GM18511 (cell line): ENCODE results near the gene CD48.
"Not testable (repeated sequence)": the region's sequence is repeated elsewhere in the genome, so short reads cannot be mapped to it uniquely, and the experiment has no call there.

ENCODE experiments used
- ATAC-seq: cut with Tn5 transposase; IDR thresholded peaks from one replicate; pipeline ENCODE4 v1.9.1; 2021; ENCODE audit warnings: mild to moderate bottlenecking, moderate library complexity; ENCODE audit not compliant: unreplicated experiment

CD48 gene

GRCh38 chr1:160658162-160658813 is 53.3 kb downstream of the CD48 start:
- ATAC-seq: no peak

- ATAC-seq: no peak
Observed at GRCh38 chr1:160657250-160657781, 54.3 kb downstream of the CD48 start.

- no peak for ATAC-seq
Observed at GRCh38 chr1:160656737-160657136, 54.9 kb downstream of the CD48 start.

GRCh38 chr1:160653620-160654016 is 58.0 kb downstream of the CD48 start:
- peak; percentile 48 for ATAC-seq

GRCh38 chr1:160652924-160653619 is 58.5 kb downstream of the CD48 start:
- no peak for ATAC-seq

GRCh38 chr1:160652065-160652641 is 59.5 kb downstream of the CD48 start:
- not testable (repeated sequence) for ATAC-seq

GRCh38 chr1:160651433-160652064 is 60.1 kb downstream of the CD48 start:
- ATAC-seq: no peak

GRCh38 chr1:160647329-160647720 is 64.3 kb downstream of the CD48 start:
- ATAC-seq: peak; percentile 20

- ATAC-seq: peak; percentile 59
Observed at GRCh38 chr1:160646711-160647328, 64.8 kb downstream of the CD48 start, which contains the start of gene SLAMF1. Gene SLAMF1 (minus strand): TSS chr1:160647044. CDS start chr1:160646945, 99 bp downstream.

- peak; percentile 2 for ATAC-seq
Observed at GRCh38 chr1:160646180-160646579, 65.4 kb downstream of the CD48 start.

- no peak for ATAC-seq
Observed at GRCh38 chr1:160645386-160646130, 66.1 kb downstream of the CD48 start.

- no peak for ATAC-seq
Observed at GRCh38 chr1:160644399-160644798, 67.2 kb downstream of the CD48 start.

- ATAC-seq: no peak
Observed at GRCh38 chr1:160643138-160643537, 68.5 kb downstream of the CD48 start.

- no peak for ATAC-seq
Observed at GRCh38 chr1:160642281-160642644, 69.4 kb downstream of the CD48 start.

- no peak for ATAC-seq
Observed at GRCh38 chr1:160641323-160642280, 70.0 kb downstream of the CD48 start.

GRCh38 chr1:160640359-160641123 is 71.1 kb downstream of the CD48 start:
- ATAC-seq: no peak

GRCh38 chr1:160639652-160640051 is 72.0 kb downstream of the CD48 start:
- ATAC-seq: no peak

- no peak for ATAC-seq
Observed at GRCh38 chr1:160638926-160639325, 72.7 kb downstream of the CD48 start.

GRCh38 chr1:160638540-160638857 is 73.1 kb downstream of the CD48 start:
- ATAC-seq: no peak
